Activated CD8-positive, alpha-beta memory T cell treated with anti-CD3 and anti-CD28 coated beads, Interleukin-2, amount 50 U/mL, for 24 hours (primary cell): ENCODE measurements around the gene ZBTB7B.

Source experiments
- DNase-seq: peaks from one replicate; pipeline ENCODE4 v3.0.0-alpha.2; 2020; ENCODE audit errors: extremely low read depth

Gene ZBTB7B

DNA sequence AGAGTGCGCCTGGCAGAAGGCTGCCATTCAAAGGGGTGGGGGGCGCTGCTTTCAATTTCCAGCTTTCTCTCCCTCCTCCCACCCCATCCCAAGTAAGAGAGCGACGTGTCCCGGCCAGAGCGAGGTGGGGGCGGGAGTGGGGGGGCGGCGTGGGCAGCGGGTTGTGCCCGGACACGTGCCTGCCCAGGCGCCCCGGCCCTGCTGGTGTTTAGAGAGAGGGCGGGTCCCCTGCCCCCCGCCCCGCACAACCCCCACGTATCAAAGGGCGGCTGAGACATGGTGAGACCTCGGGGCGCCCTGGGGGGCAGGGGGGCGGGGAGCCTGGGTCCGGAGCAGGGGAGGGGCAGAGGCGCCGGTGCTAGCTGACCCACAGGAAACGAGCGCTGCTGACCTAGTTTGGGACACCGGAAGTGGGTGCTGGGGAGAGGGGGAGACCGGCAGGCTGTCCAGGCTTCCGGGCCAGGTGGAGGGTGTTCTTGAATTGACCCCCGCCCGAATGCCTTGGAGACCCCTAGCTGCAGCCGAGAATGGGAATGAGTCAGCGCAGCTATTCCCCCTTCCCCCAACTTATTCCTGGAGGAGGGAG is 1.3 kb downstream of the ZBTB7B start:
- no peak for DNase-seq

DNA sequence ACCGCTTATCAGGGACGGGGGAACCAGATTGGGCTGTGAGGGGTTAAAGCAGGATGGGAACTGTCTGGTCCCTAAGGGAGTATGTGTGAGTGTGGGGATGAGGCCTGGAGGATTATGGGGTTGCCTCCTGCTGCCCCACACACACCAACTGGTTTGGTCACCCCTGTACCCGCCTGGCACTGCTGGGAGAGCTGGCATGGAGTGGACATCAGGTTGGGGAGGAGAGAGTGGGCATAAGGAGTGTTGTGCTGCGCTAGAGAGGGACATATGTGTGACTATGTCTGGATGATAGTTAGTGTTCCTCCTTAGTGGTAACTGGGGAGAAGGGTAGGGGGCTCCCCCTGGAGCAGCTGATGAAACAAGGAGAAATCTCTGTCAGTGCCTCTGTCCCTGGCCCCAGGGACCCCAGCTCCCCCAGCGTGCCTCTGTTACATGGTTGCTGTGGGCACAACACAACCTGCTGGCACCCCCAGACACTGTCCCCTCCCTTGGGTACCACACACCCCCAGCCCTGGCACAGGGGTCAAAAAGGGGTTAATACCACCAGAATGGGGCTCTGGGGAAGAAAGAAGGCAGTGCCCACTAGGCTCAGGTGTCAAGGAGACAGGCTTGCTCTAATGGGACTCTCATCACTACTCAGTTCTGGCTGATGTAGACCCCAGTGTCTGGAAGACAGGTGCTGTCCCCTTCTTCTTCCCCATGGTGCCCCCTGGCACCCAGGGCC is 1.9 kb downstream of the ZBTB7B start:
- no peak for DNase-seq

DNA sequence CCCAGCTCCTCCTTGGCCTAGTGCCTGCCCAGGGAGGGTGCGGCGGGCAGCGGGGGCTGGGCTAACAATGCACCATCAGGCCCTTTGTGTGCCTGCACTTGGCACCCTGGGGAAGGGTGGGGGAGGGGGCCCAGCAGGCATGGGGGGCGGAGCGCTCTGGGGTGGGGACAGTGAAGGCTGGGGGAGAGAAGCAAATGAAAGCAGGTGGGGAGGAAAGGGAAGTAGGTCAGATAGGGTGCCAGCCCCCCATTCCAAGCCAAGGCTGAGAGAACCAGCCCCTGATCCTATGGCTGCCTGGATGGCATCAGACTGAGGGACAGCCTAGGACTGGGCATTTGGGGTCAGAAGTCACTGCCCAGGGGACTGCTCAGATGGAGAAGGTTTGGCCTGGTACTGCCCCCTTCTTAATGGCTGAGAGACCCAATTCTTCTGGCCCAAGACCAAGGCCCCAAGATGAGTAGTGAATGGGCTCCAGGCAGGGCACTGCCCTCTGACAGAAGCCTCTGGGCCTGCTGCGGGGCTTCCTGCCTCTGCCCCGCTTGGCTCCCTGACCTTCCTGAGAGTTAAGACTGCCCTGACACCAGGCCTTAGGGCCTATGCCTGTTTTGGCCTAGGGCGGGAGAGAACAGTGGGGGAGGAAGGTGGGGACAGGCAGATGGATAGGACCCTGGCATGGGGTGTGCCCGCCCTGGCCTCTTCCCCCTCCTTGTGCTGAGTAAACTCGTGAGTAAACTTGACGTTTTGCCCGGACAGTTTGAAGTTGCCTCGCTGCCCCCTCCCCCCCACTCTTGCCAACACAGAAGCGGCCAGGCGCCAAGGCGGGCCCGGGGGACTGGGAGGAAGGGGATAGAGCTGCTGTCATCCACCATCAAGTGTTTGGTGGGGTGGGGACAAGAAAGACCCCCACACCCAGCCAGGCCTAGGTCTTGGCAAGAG is 2.7 kb downstream of the ZBTB7B start:
- no peak for DNase-seq

DNA sequence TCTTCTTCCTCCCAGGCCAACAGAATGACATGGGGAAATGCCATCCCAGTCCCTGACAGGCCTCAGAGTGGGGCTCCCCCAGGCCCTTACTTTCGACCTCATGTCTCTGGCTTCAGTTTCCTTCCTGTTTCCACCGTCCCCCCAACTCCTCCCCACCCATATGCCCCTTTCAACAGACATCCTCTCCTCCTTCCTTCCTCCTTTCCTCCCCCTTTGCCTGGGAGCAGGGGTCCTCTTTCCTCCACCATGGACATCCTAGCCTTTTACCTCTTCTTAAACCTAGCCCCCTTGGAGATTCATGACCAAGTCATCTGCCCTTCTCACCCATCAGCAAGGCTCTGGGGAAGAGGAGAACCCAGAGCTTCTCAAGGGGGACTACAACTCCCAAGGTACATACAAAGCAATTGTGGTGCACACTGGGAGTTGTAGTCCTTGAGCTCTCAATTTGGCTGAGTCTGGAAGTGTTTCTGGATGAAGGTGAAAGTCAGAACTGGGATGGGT is 4.0 kb downstream of the ZBTB7B start:
- no peak for DNase-seq

DNA sequence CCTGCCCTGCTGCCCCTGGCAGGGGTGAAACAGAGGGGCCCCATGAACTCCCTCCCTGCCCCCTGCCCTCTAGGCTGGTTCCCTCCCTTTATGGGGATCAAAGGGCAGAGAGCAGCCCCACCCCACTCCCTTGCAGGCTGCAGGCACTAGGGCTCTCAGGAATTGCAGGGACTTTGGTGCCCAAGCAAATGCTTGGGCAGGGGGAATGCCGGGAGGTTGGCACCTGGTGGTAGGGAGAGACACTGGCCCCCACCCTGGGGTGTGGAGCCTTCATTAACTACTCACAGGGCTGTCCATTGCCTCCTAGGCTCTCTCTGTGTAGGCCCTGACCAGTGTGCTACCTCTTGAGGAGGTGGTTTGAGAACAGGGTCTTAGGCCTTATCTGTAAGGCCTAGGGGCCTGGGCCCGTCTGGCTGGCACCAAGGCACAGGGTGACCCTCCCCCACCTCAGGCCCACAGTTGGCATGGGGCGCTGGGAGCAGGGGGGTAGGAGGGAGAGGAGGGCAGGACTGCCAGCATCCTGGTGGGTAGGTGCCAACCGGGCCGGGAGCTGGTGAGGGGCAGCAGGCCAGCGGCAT is 4.7 kb downstream of the ZBTB7B start:
- no peak for DNase-seq

DNA sequence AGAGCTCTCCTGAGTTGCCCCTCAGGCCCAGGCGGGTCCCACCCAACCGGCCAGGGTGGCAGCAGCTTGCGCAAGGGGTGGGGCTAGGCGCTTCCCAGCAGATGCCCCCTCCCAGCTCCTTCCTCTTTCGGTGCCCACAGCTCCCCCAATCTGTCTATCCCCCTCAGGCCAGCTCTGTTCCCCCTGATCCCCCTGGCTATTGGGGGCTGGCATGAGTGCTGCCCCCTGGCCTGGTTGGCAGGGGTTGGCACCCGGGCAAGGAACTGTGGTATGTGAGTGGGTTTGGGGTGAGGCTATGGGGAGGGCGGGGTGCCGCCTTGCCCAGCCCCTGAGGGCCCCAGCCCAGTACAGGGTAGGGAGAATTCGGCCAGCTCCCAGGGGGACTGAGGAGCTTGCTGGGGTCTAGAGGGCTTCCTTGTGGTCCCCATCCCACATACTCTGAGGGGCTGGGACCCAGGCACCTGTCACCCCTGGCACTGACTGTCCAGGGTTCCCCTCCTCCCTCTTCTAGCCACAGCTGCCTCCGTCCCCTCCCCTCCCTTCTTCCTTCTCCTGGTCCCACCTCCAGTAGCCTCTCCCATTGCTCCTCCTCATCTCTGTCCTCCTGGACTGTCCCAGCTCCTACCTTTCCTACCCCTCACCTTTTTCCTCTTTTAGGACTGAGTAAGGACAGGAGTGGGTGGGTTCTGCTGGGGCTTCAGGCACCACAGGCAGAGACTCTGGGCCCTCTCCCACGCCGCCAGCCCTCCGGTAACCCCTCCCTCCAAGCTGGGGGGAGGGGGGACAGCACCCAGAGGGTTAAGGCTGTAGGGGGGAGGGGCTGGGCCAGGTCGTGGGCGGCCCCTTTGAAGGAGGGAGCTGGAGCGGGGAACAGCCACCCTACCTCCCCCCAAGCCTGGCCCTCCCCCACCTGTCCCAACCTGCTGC is 5.7 kb downstream of the ZBTB7B start:
- DNase-seq, result no peak

DNA sequence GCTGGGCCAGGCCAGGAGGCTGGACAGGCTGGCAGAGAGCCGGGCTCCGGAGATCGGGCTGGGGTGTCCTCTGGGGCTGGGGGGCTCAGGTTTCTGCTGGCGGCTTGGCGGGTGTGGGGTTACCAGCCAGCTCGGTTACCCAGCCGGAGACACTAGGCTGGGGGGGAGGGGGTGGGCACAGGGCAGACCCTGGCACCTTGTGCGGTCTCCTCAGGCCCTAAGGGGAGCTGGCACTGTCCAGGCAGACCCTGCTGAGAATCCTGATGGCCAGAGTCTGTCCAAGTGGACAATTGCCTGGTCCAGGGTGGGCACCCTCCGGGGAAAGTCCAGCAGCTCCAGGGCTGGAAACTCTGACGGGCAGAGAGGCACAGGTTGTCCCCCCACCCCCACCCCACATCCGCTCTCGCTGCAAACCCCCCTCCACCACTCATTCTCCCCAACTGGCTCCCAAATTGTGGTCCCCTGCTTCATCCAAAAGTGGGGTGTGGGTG is 6.7 kb downstream of the ZBTB7B start:
- DNase-seq, result no peak

DNA sequence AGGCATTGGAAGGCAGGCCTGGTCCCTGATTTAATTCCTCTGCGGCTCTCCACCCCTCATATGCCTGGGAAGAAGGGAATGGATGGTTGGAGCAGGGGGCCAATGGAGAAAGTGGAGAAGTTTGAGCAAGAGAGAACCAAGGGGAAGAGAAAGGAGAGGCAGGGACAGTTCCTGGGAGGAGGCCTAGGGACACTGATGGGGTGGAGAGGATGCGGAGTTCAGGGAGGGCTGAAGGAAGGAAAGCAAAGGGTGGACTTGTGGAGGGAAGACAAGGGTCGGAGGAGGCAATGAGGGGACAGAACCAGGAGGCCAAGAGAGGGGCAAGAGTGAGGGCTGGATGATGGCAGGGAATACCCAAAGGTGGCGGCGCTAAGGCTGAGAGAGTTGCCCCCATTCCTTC is 7.1 kb downstream of the ZBTB7B start:
- DNase-seq, result no peak

DNA sequence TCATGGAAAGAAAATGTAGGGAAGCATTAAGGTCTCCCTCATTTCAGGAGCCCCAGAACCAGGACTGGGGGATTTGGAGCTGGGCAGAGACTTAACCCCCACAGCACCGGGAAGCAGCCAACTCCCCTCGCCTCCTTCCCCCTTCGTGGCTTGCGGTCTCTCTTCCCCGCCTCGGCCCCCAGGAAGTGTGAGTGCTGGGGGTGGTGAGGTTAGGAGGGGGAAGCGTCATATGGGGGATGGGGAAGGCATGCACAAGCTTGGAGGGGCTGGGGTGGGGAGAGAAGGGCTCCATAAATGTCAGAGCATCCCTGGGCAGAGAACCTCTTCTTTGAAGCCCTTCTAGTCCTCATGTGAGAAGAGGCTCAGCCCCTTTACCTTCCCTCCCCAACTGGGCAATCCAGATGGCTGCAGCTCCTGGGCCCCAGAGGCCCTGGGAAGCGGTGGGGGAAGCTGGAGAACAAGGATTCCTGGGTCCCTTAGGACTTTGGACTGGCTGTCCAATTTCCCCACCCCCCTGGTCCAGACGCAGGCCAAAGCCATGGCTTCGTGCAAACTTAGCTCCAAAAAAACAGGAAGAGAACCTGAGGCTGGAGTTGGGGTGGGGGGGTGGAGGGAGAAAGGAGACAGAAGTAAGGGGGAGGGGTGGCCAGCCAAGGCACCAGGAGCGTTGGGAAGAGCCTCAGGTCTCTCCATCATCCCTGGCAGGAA is 7.8 kb downstream of the ZBTB7B start:
- no peak for DNase-seq

DNA sequence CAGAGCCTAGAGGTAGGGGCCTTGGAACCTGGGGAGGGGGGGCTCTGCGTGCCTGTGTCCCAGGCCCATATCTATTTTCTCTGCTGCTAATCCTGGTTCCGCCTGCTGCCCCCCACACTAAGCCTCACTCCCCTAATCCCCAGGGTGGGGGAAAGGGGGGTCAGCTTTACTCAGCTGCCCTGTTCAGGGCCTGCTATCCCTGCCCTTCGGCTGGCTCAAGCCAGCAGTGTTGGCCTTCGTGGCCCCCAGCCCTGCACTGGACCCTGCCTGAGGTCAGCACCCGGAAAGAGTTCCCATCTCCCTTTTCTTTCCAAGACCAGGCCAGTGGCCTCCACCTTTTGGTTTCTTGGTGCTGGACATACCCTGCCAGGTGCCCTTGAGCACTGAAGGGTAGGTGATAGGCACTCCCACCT is 8.4 kb downstream of the ZBTB7B start:
- no peak for DNase-seq

DNA sequence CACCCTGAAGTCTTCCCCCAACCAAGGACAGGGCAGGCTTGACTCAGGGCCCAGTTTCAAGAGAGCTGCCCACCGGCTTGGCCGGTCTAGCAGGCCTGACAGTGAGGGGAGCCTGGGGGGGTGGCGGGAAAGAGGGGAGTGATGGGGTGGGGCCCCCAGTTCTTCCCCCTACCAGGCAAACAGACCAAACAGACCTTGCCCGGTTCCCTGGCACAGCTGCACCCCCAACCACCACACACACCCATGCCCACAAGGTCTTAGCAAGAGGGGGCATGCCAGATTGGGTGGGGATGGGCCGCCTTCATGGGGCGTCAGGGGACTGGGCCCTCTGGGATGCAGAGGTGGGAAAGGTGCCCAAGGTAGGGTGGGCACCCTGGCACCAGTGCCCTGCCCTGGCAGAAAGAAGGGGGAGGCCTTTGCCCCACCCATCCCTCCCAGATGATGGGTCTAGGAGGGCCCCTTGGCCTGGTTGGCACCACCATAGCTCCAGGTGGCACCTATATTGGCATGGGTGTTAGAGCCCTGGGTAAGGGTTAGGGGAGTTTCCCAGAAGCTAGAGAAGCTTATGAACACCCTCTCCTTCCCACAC is 8.9 kb downstream of the ZBTB7B start:
- no peak for DNase-seq

DNA sequence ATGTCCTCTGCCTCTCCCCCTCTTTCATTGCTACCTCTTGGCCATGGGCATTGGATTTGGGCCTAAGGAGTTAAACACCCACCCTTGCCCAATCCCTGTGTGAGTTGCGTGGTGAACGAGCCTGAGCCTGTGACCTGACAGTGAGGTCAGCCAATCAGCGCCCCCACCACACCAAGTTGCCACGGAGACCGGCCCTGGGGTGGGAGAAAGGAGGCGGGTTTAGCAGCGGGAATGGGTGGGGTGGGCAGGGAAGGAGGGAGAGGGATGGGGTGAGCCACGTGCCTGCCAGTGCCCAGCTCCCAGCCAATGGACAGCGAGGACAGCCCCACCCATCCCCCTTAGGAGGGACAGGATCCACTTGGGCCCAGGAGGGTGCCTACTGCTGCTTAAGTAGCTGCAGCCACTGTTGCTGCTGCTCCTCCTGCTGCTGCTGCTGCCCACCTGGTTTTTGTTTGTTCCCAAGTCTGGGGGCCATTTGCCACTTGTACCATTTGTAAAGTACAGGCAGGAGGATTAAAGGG is 9.5 kb downstream of the ZBTB7B start:
- no peak for DNase-seq

DNA sequence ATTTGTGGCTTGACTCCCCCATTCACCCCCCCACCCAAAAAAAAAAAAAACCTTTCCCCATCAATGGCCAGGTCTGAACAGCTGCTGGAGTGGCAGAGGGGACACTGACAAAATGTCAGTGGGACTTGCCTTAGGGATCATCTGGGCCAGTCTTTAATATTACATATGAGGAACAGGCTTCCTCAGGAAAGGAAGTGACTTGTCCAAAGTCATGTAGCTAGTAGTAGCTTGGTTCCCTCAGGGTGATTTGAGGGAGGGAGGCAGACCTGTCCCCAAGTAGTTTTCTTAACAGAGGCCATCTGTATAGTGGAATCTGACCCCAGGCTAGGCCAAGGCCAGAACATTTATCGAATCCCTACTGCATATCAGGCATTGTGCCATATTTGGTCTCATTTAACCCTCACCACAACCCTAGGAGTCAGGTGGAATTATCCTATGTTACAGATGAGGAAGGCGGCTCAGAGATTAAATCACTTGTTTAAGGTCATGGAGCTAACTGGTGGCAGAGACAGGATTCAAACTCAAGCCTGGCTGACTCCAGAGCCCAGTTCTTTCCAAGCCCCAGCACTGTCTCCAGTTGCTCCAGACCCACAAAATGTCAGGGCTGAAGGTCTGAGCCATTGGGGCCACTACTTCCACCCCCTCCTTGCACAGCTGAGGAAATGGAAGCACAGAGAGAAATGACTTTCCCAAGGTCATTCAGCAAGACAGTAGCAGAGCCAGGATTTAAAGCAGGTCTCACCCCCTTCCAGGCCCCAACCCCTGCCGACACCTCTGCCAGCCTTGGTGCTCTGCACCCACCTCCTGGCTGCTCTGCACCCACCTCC is 10.4 kb downstream of the ZBTB7B start:
- DNase-seq, result no peak

DNA sequence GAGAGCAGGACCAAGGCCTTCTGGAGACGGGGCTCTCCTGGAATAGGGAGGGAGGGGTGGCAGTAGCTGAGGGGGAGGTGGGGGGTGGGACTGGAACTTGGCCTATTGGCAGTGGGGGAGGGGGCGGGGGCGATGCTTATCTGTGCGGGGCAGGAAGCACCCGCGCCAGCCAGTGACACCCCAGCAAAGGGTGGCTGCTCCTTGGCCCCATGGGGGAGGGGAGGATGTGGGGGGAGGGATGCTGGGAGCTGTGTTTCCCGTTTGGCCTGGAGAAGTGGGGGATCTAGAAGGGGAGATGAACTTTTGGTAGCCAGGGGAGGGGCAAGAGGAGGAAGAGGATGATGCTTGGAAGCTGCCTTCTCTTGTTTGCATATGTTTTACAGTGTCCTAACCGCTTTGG is 11.0 kb downstream of the ZBTB7B start:
- DNase-seq, result no peak

DNA sequence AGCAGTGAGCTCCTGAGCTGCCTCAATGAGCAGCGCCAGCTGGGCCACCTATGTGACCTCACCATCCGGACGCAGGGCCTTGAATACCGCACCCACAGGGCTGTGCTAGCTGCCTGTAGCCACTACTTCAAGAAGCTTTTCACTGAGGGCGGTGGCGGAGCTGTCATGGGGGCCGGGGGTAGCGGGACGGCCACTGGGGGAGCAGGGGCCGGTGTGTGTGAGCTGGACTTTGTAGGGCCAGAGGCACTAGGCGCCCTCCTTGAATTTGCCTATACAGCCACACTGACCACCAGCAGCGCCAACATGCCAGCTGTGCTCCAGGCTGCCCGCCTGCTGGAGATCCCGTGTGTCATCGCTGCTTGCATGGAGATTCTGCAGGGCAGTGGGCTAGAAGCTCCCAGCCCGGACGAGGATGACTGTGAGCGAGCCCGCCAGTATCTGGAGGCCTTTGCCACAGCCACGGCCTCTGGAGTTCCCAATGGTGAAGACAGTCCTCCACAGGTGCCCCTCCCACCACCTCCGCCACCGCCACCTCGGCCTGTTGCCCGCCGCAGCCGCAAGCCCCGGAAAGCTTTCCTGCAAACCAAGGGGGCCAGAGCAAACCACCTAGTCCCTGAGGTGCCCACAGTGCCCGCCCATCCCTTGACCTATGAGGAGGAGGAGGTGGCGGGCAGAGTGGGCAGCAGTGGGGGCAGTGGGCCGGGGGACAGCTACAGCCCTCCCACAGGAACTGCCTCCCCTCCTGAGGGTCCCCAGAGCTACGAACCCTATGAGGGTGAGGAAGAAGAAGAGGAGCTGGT is 12.3 kb downstream of the ZBTB7B start:
- no peak for DNase-seq

DNA sequence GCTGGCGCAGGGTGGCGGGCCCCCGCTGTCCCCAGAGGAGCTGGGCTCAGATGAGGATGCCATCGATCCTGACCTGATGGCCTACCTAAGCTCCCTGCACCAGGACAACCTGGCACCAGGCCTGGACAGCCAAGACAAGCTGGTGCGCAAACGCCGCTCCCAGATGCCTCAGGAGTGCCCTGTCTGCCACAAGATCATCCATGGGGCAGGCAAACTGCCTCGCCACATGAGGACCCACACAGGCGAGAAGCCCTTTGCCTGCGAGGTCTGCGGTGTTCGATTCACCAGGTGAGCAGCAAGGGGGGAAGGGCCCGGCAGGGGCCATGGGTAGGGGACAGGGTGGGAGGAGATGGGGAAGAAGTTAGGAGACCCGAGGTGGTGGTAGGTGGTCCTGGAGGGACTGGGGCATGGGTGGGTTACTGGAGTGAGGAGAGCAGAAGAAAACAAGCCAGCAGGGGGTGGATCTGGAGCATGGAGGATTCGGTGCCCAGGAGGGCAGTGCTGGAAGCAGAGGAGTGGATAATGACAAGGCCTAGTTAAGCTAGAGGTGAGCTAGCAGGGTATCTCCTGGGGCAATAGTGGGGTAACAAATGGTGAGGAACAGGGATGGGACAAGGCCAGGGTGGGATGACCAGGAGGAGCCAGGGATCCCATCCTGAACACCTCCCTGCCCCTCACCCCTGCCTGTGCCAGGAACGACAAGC is 13.1 kb downstream of the ZBTB7B start:
- no peak for DNase-seq

DNA sequence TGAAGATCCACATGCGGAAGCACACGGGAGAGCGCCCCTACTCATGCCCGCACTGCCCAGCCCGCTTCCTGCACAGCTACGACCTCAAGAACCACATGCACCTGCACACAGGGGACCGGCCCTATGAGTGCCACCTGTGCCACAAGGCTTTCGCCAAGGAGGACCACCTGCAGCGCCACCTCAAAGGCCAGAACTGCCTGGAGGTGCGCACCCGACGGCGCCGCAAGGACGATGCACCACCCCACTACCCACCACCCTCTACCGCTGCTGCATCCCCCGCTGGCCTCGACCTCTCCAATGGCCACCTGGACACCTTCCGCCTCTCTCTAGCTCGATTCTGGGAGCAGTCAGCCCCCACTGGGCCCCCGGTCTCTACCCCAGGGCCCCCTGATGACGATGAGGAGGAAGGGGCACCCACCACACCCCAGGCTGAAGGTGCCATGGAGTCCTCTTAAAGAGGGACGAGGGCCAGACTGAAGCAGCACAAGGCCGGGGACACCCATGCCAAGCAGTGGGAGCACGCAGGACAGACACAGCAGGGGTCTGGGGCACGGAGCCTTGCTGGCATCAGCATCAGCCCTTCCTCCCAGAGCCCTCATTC is 13.7 kb downstream of the ZBTB7B start:
- no peak for DNase-seq
